ENCODE measurements around the gene TMEM222.
A peak's percentile ranks its signal among the peaks of the same experiment; 100 is the strongest.

Gene TMEM222

GRCh38 chr1:27359822-27360158 is 37.8 kb downstream of the TMEM222 start:
- DNase-seq (ENCODE audit: low read depth) = no peak

- DNase-seq (ENCODE audit: low read depth) = no peak
Measured at GRCh38 chr1:27360159-27361043, 38.4 kb downstream of the TMEM222 start.

- DNase-seq (ENCODE audit: low read depth) = no peak
Measured at GRCh38 chr1:27361044-27361402, 39.1 kb downstream of the TMEM222 start.

GRCh38 chr1:27361553-27361952 is 39.6 kb downstream of the TMEM222 start:
- no peak for DNase-seq (ENCODE audit: low read depth)

GRCh38 chr1:27363766-27364695 is 42.1 kb downstream of the TMEM222 start:
- no peak for DNase-seq (ENCODE audit: low read depth)

- DNase-seq (ENCODE audit: low read depth) = no peak
Measured at GRCh38 chr1:27364696-27365371, 42.9 kb downstream of the TMEM222 start.

GRCh38 chr1:27365372-27366112 is 43.6 kb downstream of the TMEM222 start:
- DNase-seq (ENCODE audit: low read depth) = peak; percentile 65

GRCh38 chr1:27366113-27366410 is 44.1 kb downstream of the TMEM222 start:
- DNase-seq (ENCODE audit: low read depth) = peak; percentile 43

- no peak for DNase-seq (ENCODE audit: low read depth)
Measured at GRCh38 chr1:27366411-27367159, 44.6 kb downstream of the TMEM222 start, which contains the start of gene MAP3K6. Gene MAP3K6 (minus strand): TSS chr1:27366961. CDS start chr1:27366597, 364 bp downstream.

GRCh38 chr1:27367160-27367650 is 45.2 kb downstream of the TMEM222 start:
- no peak for DNase-seq (ENCODE audit: low read depth)

- no peak for DNase-seq (ENCODE audit: low read depth)
Measured at GRCh38 chr1:27368869-27369582, 47.1 kb downstream of the TMEM222 start.

GRCh38 chr1:27372022-27372807 is 50.3 kb downstream of the TMEM222 start:
- DNase-seq (ENCODE audit: low read depth) = no peak

GRCh38 chr1:27372808-27373690 is 51.1 kb downstream of the TMEM222 start:
- DNase-seq (ENCODE audit: low read depth) = no peak

- DNase-seq (ENCODE audit: low read depth) = no peak
Measured at GRCh38 chr1:27374362-27375086, 52.6 kb downstream of the TMEM222 start, which contains the start of gene FCN3. Gene FCN3 (minus strand): TSS chr1:27374824. CDS start chr1:27374818, 6 bp downstream.

GRCh38 chr1:27377760-27378495 is 56.0 kb downstream of the TMEM222 start:
- DNase-seq (ENCODE audit: low read depth) = no peak

GRCh38 chr1:27379564-27380122 is 57.7 kb downstream of the TMEM222 start:
- DNase-seq (ENCODE audit: low read depth) = no peak

- no peak for DNase-seq (ENCODE audit: low read depth)
Measured at GRCh38 chr1:27380224-27380623, 58.3 kb downstream of the TMEM222 start.

Measured in stimulated activated CD8-positive, alpha-beta memory T cell treated with anti-CD3 and anti-CD28 coated beads, Interleukin-12 subunit alpha, Interleukin-12 subunit beta, amount 100 ng/mL, for 1 hour (primary cell).